HCT116 (cell line): Measurements from ENCODE around the gene RTN1. TPM values are rescaled to one million over a fixed set of nuclear protein-coding genes. Genes with fewer than 3 reads are reported as not detected.

Experiments
- ATAC-seq: fragments of 200-7000 bp; cut with Tn5 transposase; 2 replicates; pipeline ENCODE4 v1.9.1; 2020; ENCODE audit warnings: mild to moderate bottlenecking, moderate library complexity
- BruUV-seq: library from RNA; stranded (reverse); fragments of 400-500 nt; replicated peaks from 2 replicates; lab custom pipeline; 2021; lab: Mats Ljungman, UMichigan
- CTCF ChIA-PET: fragments of 300-600 bp; sonication (Branson Sonifier 250); formaldehyde crosslinking; loops from one replicate; lab custom pipeline; 2021; ENCODE audit warnings: antibody characterized with exemption; lab: Charles Lee
- POLR2A ChIA-PET: fragments of 300-600, 350-600 bp; sonication (Branson Sonifier 250); formaldehyde crosslinking; loops from one replicate; lab custom pipeline; 2021; ENCODE audit warnings: antibody characterized with exemption; lab: Charles Lee
- RAD21 ChIA-PET, 2 experiments: fragments of 300-600 bp; sonication (Branson Sonifier 250); formaldehyde crosslinking; loops; one replicate each; lab custom pipeline; 2023; ENCODE audit warnings: low total read pairs in 2 of 2; ENCODE audit not compliant: uncharacterized antibody in 2 of 2, unreplicated experiment in 2 of 2, low non-redundant PET in 1 of 2; lab: Charles Lee
- DNase-seq: peaks from one replicate; pipeline ENCODE4 v3.0.0-alpha.2; 2010; ENCODE audit warnings: low read depth, low spot score
- H2AFZ ChIP-seq: fragments of 200-600 bp; shearing (Covaris generic), sonication (generic); 2 replicates; pipeline ENCODE4 v1.6.1; 2017; ENCODE audit warnings: low read depth, mixed run types, mixed read lengths, antibody characterized with exemption, low read length; ENCODE audit not compliant: poor library complexity, severe bottlenecking
- H3K27ac ChIP-seq: 2 replicates; pipeline ENCODE4 v1.5.1; 2012; ENCODE audit warnings: low read depth, low read length
- H3K27me3 ChIP-seq: fragments of 200-600 bp; sonication (generic); 2 replicates; pipeline ENCODE4 v1.6.1; 2016; ENCODE audit warnings: mixed run types, low read length, mixed read lengths; ENCODE audit not compliant: insufficient read depth
- H3K36me3 ChIP-seq, 2 experiments: fragments of 200-500 bp in 1 of 2; fragments of 200-600 bp in 1 of 2; sonication (Bioruptor generic) in 1 of 2; sonication (generic) in 1 of 2; 2 replicates each; pipeline versions ENCODE4 v1.5.1 to v1.6.1; 2014 to 2016; ENCODE audit warnings: low read length in 2 of 2, inconsistent platforms in 1 of 2, mixed read lengths in 1 of 2, mixed run types in 1 of 2; ENCODE audit not compliant: insufficient read depth in 2 of 2, control insufficient read depth in 1 of 2
- H3K4me1 ChIP-seq, 2 experiments: fragments of 200-600 bp in 1 of 2; sonication (generic) in 1 of 2; 2 replicates each; pipeline versions ENCODE4 v1.5.1 to v1.6.1; 2012 to 2017; ENCODE audit warnings: low read length in 2 of 2, inconsistent platforms in 1 of 2, mild to moderate bottlenecking in 1 of 2, mixed read lengths in 1 of 2, mixed run types in 1 of 2, moderate library complexity in 1 of 2; ENCODE audit not compliant: insufficient read depth in 2 of 2, control insufficient read depth in 1 of 2
- H3K4me2 ChIP-seq: fragments of 200-600 bp; sonication (generic); 2 replicates; pipeline ENCODE4 v1.6.1; 2017; ENCODE audit warnings: mixed run types, low read length, mixed read lengths
- H3K4me3 ChIP-seq, 2 experiments: fragments of 200-600 bp in 1 of 2; sonication (generic) in 1 of 2; replicated peaks in 1 of 2; 2 replicates each; pipeline ENCODE4 v1.5.1; 2011 to 2016; ENCODE audit warnings: low read length in 2 of 2, control low read depth in 1 of 2, low read depth in 1 of 2, mild to moderate bottlenecking in 1 of 2, mixed read lengths in 1 of 2, mixed run types in 1 of 2
- H3K79me2 ChIP-seq: fragments of 200-600 bp; sonication (generic); 2 replicates; pipeline ENCODE4 v1.6.1; 2017; ENCODE audit warnings: mild to moderate bottlenecking, mixed run types, low read length, moderate library complexity, mixed read lengths; ENCODE audit not compliant: insufficient read depth
- H3K9ac ChIP-seq: fragments of 200-600 bp; sonication (generic); 2 replicates; pipeline ENCODE4 v1.6.1; 2016; ENCODE audit warnings: low read length, mixed read lengths
- H3K9me2 ChIP-seq: fragments of 200-600 bp; sonication (generic), shearing (Covaris generic); 2 replicates; pipeline ENCODE4 v1.6.1; 2017; ENCODE audit warnings: mixed run types, mild to moderate bottlenecking, moderate library complexity; ENCODE audit not compliant: insufficient read depth
- H3K9me3 ChIP-seq, 2 experiments: fragments of 200-500 bp in 1 of 2; fragments of 200-600 bp in 1 of 2; sonication (Bioruptor generic) in 1 of 2; sonication (generic) in 1 of 2; 2 replicates each; pipeline ENCODE4 v1.6.1; 2014 to 2017; ENCODE audit warnings: low read length in 2 of 2, mixed read lengths in 2 of 2, inconsistent platforms in 1 of 2, low read depth in 1 of 2, mild to moderate bottlenecking in 1 of 2, mixed run types in 1 of 2, moderate library complexity in 1 of 2; ENCODE audit not compliant: control insufficient read depth in 1 of 2, insufficient read depth in 1 of 2
- H4K20me1 ChIP-seq: fragments of 200-600 bp; sonication (generic), shearing (Covaris generic); 2 replicates; pipeline ENCODE4 v1.6.1; 2017; ENCODE audit warnings: mixed run types, mild to moderate bottlenecking, moderate library complexity; ENCODE audit not compliant: insufficient read depth
- EGR1 ChIP-seq: IDR thresholded peaks from 2 replicates; pipeline ENCODE4 v1.6.1; 2012; ENCODE audit warnings: low read depth
- EZH2 ChIP-seq: fragments of 200-600 bp; sonication (generic); IDR thresholded peaks from 2 replicates; pipeline ENCODE4 v1.6.1; 2017; ENCODE audit warnings: antibody characterized with exemption, mixed run types
- EZH2phosphoT487 ChIP-seq: fragments of 200-600 bp; IDR thresholded peaks from 2 replicates; pipeline ENCODE4 v1.6.1; 2018; ENCODE audit warnings: antibody characterized with exemption, borderline replicate concordance
- JUND ChIP-seq: IDR thresholded peaks from 2 replicates; pipeline ENCODE4 v1.6.1; 2012
- POLR2AphosphoS5 ChIP-seq: IDR thresholded peaks from 2 replicates; pipeline ENCODE4 v1.6.1; 2011; ENCODE audit warnings: mild to moderate bottlenecking, low read depth, low read length, moderate library complexity
- RAD21 ChIP-seq: IDR thresholded peaks from 2 replicates; pipeline ENCODE4 v1.6.1; 2012; ENCODE audit warnings: low read depth, mild to moderate bottlenecking
- SP1 ChIP-seq: IDR thresholded peaks from 2 replicates; pipeline ENCODE4 v1.6.1; 2012; ENCODE audit warnings: low read depth
- SRF ChIP-seq: IDR thresholded peaks from 2 replicates; pipeline ENCODE4 v1.6.1; 2012; ENCODE audit warnings: low read depth
- TCF7L2 ChIP-seq: IDR thresholded peaks from 2 replicates; pipeline ENCODE4 v1.7.0; 2011; ENCODE audit warnings: borderline replicate concordance, inconsistent platforms; ENCODE audit not compliant: insufficient read depth, insufficient read length; ENCODE audit errors: extremely low read depth
- YY1 ChIP-seq: IDR thresholded peaks from 2 replicates; pipeline ENCODE4 v1.6.1; 2011; ENCODE audit warnings: low read length, low read depth, moderate library complexity, mild to moderate bottlenecking; ENCODE audit not compliant: insufficient replicate concordance; ENCODE audit errors: extremely low read depth
- intact Hi-C: fragments of 100-400 bp; cut with micrococcal nuclease; formaldehyde crosslinking; loops from 2 replicates; pipeline ENCODE4 v1.10.0; 2022
- total RNA-seq: library from RNA; stranded (reverse); gene quantifications from one replicate; pipeline ENCODE4 v1.2.1, GENCODE V29; 2021; ENCODE audit not compliant: unreplicated experiment
- TF ChIP-seq, protein P1 (sequence below): IDR thresholded peaks from 2 replicates; pipeline ENCODE4 v1.6.1; 2011; ENCODE audit warnings: mild to moderate bottlenecking, low read length, moderate library complexity; ENCODE audit not compliant: insufficient replicate concordance; ENCODE audit errors: extremely low read depth

Gene RTN1
- total RNA-seq, 1 experiment from 2014 or later: 0.57 TPM

- Histone ChIP-seq H2AFZ (no peak overlapping the region), H3K4me1 (no peaks in the 10 kb centered on the region), H3K9ac (no peak overlapping the region), H3K4me3 (no peak overlapping the region), H3K9me2 (no peaks in the 10 kb centered on the region), H3K79me2 (no peaks in the 10 kb centered on the region), H3K4me2 (no peak overlapping the region), H4K20me1 (no peaks in the 10 kb centered on the region), H3K27me3 (peaks cover 10% of the 10 kb centered on the region), H3K36me3 (no peaks in the 10 kb centered on the region), H3K27ac (no peak overlapping the region), H3K9me3 (no peaks in the 10 kb centered on the region)
- intact Hi-C loops: no loop called here
- ATAC-seq (no peak), DNase-seq (no peak)
- POLR2A ChIA-PET: no interaction called here
- CTCF ChIA-PET: no interaction called here
- no peak for TF ChIP-seq RAD21
- TF ChIP-seq JUND: no peak
- TF ChIP-seq EZH2phosphoT487: no peak
- TF ChIP-seq EZH2: no peak
- no peak for TF ChIP-seq SP1
- TF ChIP-seq SRF: no peak
- TF ChIP-seq, protein P1, sequence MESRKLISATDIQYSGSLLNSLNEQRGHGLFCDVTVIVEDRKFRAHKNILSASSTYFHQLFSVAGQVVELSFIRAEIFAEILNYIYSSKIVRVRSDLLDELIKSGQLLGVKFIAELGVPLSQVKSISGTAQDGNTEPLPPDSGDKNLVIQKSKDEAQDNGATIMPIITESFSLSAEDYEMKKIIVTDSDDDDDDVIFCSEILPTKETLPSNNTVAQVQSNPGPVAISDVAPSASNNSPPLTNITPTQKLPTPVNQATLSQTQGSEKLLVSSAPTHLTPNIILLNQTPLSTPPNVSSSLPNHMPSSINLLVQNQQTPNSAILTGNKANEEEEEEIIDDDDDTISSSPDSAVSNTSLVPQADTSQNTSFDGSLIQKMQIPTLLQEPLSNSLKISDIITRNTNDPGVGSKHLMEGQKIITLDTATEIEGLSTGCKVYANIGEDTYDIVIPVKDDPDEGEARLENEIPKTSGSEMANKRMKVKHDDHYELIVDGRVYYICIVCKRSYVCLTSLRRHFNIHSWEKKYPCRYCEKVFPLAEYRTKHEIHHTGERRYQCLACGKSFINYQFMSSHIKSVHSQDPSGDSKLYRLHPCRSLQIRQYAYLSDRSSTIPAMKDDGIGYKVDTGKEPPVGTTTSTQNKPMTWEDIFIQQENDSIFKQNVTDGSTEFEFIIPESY: no peak
- TF ChIP-seq EGR1: no peak
- TF ChIP-seq TCF7L2: no peak
- TF ChIP-seq YY1: no peak
- no peak for TF ChIP-seq POLR2AphosphoS5
- RAD21 ChIA-PET: no interaction called here
- BruUV-seq: no TSS peak
These were observed 164.7 kb downstream of the RTN1 start for GRCh38 chr14:59705866-59706265.
